Progenitor cell of endocrine pancreas (in vitro differentiated cells): Measurements from ENCODE around the gene PLEKHG5. TPM values are rescaled to one million over a fixed set of nuclear protein-coding genes. Genes with fewer than 3 reads are reported as not detected.

Source experiments
- DNase-seq: peaks from one replicate; pipeline ENCODE4 v3.0.0; 2021; ENCODE audit warnings: low spot score; ENCODE audit not compliant: unreplicated experiment
- H3K27ac Mint-ChIP-seq: 2 replicates; pipeline ENCODE4 v1.8.0; 2021; ENCODE audit warnings: mild to moderate bottlenecking, moderate library complexity, mixed read lengths
- H3K27me3 Mint-ChIP-seq: 2 replicates; pipeline ENCODE4 v1.8.0; 2021; ENCODE audit warnings: mixed read lengths
- H3K36me3 Mint-ChIP-seq: 2 replicates; pipeline ENCODE4 v1.8.0; 2022; ENCODE audit warnings: mixed read lengths; ENCODE audit not compliant: insufficient read depth
- H3K4me1 Mint-ChIP-seq: 2 replicates; pipeline ENCODE4 v1.8.0; 2021; ENCODE audit warnings: low read depth, mixed read lengths
- H3K4me3 Mint-ChIP-seq: 2 replicates; pipeline ENCODE4 v1.8.0; 2021; ENCODE audit warnings: low read depth, mild to moderate bottlenecking, moderate library complexity, mixed read lengths
- H3K9me3 Mint-ChIP-seq: 2 replicates; pipeline ENCODE4 v1.8.0; 2021; ENCODE audit warnings: low read depth, mixed read lengths
- CTCF ChIP-seq: fragments of 200-600 bp; sonication (generic); IDR thresholded peaks from one replicate; pipeline ENCODE4 v1.5.0; 2021; ENCODE audit warnings: antibody characterized with exemption, mild to moderate bottlenecking; ENCODE audit not compliant: unreplicated experiment
- microRNA-seq: library from miRNA; unstranded; fragments of <30 nt; microRNA quantifications from one replicate; pipeline ENCODE4 v1.1.0, GENCODE V29; 2020; ENCODE audit warnings: borderline number of aligned reads; ENCODE audit not compliant: unreplicated experiment
- total RNA-seq: library from RNA; stranded (reverse); gene quantifications from 2 replicates; pipeline ENCODE4 v1.2.1, GENCODE V29; 2021

The PLEKHG5 gene
- total RNA-seq, 1 donor from 2014 or later: 77.0 TPM

DNA sequence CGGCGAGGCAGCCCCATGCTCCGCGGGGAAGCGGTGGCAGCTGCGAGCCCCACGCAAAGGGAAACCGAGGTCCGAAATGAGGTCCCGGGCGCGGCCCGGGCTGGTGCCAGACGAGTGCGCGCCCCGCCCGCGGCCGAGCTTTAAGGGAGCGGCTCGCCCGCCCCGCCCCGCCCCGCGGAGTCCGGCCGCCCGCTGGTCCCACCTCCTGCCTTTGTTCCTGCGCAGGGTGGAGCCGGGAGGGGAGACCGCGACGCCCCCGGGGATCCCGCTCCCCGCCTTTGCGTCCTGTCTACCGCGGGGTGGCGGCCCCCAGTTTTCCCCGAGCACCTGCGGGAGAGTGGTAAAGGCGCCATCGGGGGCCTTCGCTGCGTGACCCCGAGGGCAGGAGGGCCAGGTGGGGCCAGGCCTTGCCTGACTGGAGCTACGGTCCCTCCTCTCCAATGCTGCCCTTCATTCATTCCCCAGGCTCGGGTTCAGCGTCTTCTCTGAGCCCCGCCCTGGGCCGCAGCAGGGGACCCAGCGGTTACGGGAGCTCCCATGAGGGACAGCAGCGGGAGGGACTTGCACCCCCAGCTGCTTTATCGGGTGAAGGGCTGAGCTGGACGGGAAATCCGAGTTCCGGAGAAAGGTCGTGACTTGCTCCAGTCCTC lies 71.5 kb downstream of the PLEKHG5 start, which contains the start of gene HES2:
Gene HES2 (minus strand): TSS at position 116 of the 650 bp plus-strand sequence. CDS start 99 bp downstream, at position 17.
- H3K27me3 Mint-ChIP-seq: peaks cover 82% of the 10 kb centered on the region

DNA sequence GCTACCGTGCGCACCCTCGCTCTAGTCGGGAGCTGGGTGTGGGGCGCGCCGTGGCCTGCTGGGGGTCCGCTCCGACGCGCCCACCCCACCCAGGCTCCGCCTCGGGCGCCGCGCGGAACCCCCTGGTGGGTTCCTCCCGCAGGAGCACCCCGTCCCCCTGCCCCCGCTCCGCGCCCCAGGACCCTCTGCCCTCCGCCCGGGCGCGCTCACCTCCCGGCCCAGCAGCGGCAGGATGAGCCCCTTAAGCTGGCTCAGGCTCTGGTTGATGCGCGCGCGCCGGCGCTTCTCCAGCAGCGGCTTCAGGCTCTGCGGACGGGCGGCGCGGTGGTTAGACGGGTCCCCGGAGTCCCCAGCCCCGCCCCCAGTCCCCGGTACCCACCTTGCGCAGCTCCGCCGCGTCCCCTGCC lies 72.1 kb downstream of the PLEKHG5 start:
- peaks cover 2% of the 10 kb centered on the region for H3K4me1 Mint-ChIP-seq
- no peak for TF ChIP-seq CTCF
- no peaks in the 10 kb centered on the region for H3K36me3 Mint-ChIP-seq
- no peak for DNase-seq
- no peak overlapping the region for H3K27ac Mint-ChIP-seq
- no peaks in the 10 kb centered on the region for H3K9me3 Mint-ChIP-seq
- H3K4me3 Mint-ChIP-seq: no peak overlapping the region
- peaks cover 86% of the 10 kb centered on the region for H3K27me3 Mint-ChIP-seq

More for the DNA sequence above, 71.5 kb downstream of the PLEKHG5 start, which contains the start of gene HES2:
- Mint-ChIP-seq H3K36me3 (no peaks in the 10 kb centered on the region), H3K9me3 (no peaks in the 10 kb centered on the region), H3K4me1 (no peaks in the 10 kb centered on the region), H3K4me3 (peak within 1 kb of the TSS; percentile 11), H3K27ac (no peak within 1 kb of the TSS)
- no peak for DNase-seq
- TF ChIP-seq CTCF: no peak

DNA sequence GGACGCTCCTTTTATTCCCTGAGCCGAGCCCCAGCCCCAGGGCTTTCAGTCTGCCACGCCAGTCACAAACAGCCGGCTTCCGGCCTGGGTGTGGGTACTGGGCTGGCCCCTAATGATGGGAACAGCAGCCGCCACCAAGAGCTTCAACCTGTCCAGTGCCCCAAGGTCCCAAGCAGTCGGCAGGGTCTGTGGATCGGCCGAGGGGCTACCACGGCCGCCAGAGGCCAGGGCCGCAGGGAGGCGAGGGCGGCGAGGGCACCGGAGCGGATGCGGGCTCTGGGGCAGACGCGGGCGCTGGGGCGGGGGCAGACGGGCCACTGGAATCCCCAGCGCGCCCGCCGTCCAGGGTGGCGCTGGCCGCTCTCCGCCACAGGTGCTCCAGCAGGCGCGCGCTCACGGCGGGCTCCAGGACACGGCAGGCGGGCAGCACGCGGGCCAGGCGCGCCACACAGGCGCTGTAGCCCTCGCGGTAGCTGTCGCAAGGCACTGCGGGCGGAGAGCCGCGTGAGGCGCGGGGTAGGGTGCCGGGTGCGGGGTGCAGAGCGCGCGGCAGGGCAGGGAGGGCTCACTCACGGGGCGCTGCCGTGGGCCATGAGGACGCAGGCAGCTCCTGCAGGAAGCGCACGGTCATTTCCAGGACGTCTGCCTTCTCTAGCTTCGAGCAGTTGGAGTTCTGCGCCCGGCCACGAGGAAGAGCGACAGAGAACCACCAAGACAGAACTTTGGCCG lies 72.6 kb downstream of the PLEKHG5 start:
- no peak for TF ChIP-seq CTCF
- no peak for DNase-seq
- no peaks in the 10 kb centered on the region for H3K36me3 Mint-ChIP-seq
- H3K9me3 Mint-ChIP-seq: no peaks in the 10 kb centered on the region
- H3K4me3 Mint-ChIP-seq: no peak overlapping the region
- H3K27ac Mint-ChIP-seq: no peak overlapping the region
- peaks cover 84% of the 10 kb centered on the region for H3K27me3 Mint-ChIP-seq
- peaks cover 3% of the 10 kb centered on the region for H3K4me1 Mint-ChIP-seq

DNA sequence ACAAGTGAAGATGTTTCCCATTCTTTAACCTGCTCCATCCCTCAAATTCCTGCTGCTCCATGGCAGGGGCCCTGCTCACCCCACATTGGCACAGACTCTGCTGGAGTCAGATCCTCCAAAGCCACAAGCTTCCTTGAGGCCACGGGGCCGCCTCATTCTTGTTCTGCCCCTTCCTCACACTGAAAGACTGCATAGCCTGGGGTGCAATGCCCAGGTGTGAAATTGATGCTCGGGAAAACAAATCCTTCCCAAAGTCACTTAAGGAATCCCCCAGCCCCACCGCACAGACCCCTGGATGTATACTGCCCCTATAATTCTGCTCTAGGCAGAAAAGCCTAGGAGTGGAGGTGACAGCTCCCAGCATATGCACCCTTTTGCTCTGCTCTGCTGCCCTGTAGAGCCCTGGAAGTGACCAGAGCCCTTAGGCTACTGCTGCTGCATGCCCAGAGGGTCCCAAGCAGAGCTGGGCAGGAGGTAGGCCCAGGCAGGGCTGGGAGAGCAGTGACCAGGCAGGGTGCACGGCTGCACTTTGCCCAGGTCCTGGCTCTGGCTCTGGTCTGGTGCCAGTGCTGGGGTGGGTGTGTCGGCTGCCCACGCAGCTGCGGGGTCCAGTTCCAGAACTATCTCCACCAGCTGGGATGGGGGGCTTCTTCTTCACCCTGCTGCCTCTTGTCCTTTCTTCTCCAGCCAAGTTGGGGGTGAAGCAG lies 73.4 kb downstream of the PLEKHG5 start:
- H3K4me3 Mint-ChIP-seq: no peak overlapping the region
- no peak for DNase-seq
- H3K27me3 Mint-ChIP-seq: peaks cover 77% of the 10 kb centered on the region
- no peak for TF ChIP-seq CTCF
- H3K36me3 Mint-ChIP-seq: no peaks in the 10 kb centered on the region
- H3K4me1 Mint-ChIP-seq: peaks cover 3% of the 10 kb centered on the region
- H3K9me3 Mint-ChIP-seq: no peaks in the 10 kb centered on the region
- no peak overlapping the region for H3K27ac Mint-ChIP-seq

Small RNA genes within 50 kb of the gene (microRNA-seq; reads per million reads assigned to microRNA genes)
- not detected for gene MIR4252

Other genes starting within 250 kb of the PLEKHG5 start
- not detected in 2 replicates for gene HES3, start 247.5 kb downstream of the PLEKHG5 start, total RNA-seq
- gene GPR153, start 230.6 kb downstream of the PLEKHG5 start, total RNA-seq: 6.3 and 6.5 TPM in 2 replicates
- gene ACOT7, start 97.9 kb downstream of the PLEKHG5 start, total RNA-seq: 30.2 and 30.3 TPM in 2 replicates
- 0.07 and 0.12 TPM in 2 replicates for gene HES2, start 71.7 kb downstream of the PLEKHG5 start, total RNA-seq
- 49.5 and 54.0 TPM in 2 replicates for gene ESPN, start 66.9 kb downstream of the PLEKHG5 start, total RNA-seq
- 68.3 and 68.9 TPM in 2 replicates for gene TNFRSF25, start 25.5 kb downstream of the PLEKHG5 start, total RNA-seq
- 44.1 and 49.5 TPM in 2 replicates for gene NOL9, start 62.8 kb upstream of the PLEKHG5 start, total RNA-seq
- gene TAS1R1, start 63.6 kb upstream of the PLEKHG5 start, total RNA-seq: not detected in 2 replicates
- gene ZBTB48, start 88.3 kb upstream of the PLEKHG5 start, total RNA-seq: 49.7 and 55.9 TPM in 2 replicates
- 21.0 and 21.3 TPM in 2 replicates for gene KLHL21, start 111.2 kb upstream of the PLEKHG5 start, total RNA-seq
- 29.1 TPM in 2 replicates for gene PHF13, start 122.1 kb upstream of the PLEKHG5 start, total RNA-seq
- 22.9 TPM in 2 replicates for gene THAP3, start 133.2 kb upstream of the PLEKHG5 start, total RNA-seq
- 64.1 and 65.8 TPM in 2 replicates for gene DNAJC11, start 210.1 kb upstream of the PLEKHG5 start, total RNA-seq